ENCODE data around the gene DCLK1.

DNA sequence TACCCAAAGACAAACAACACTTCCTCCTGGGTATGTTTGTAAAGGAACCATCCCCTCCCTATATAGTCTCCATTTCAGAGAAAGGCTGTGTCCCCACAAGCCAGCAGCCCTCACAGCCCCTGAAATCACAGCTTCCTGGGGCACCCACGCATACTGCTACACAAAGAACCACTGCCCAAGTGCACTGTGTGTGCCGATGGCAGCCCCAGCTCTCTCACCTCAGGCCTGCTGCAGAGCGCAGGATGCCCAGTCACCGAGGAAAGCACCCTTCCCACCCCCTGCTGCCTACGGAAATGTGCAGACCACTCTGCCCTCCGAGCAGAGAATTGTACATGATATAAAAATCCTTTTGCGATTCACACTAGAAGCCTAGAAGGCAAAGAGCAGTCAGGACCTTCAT is 43.7 kb upstream of the DCLK1 start:
- TF ChIP-seq POLR2A (IDR thresholded peaks at IDR 0.05) (no peak), CTCF (IDR thresholded peaks at IDR 0.05) (no peak)

Measured in uterus (tissue), 2 donors.